ENCODE measurements around the gene TMTC1.

Gene TMTC1

DNA sequence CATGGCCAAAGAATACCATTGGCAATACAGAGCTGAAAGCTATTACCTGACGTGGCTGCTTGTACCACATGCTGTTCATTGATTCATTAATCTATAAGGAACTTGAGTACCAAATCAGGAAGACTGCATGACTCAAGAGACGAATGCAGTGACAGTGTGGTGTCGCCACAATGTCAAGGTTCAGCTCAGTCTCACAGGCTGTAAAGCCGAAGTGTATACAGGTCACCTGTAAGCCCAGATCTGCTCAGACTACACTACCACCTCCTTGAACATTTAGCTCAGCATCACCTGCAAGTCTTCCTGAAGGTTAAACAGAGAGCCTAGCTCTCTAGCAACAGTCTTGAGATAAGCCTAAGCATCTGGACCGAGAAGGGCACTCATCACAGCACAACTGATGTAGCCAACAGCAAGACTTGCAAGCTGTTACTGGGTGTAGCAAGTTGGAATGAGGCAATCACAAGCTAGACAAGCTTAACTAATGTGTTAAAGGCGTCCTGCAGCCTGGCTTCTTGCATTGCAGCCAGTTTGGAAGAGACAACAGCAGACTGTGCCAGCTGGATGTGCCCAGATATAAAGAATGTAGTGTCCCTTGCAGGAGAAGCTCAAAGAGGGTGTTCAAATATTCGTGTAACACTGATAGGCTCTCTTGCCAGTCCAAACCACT, 21.0 kb downstream of the TMTC1 start (continued):
- no peak for TF ChIP-seq ZNF565 (CRISPR knock-in tag; conservative IDR thresholded peaks at IDR 0.05; ENCODE audit: low read depth)
- no peak for TF ChIP-seq BACH2 (CRISPR knock-in tag; IDR thresholded peaks at IDR 0.05; ENCODE audit: borderline replicate concordance)

DNA sequence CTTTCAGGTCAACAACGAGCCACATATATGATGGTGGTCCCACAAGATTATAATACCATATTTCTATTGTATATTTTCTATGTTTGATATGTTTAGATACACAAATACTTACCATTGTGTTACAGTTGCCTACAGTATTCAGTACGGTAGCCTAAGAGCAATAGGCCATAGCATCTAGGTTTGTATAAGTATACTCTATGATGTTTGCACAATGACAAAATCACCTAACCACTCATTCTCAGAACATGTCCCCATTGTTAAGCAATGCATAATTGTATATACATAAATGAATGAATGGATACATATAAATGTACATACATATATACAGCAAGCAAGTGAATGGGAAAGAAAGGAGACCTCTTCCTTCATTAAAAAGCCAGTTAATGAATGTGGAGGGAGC, 23.8 kb downstream of the TMTC1 start:
- no peak for TF ChIP-seq PPARA (CRISPR knock-in tag; IDR thresholded peaks at IDR 0.05; ENCODE audit: borderline replicate concordance)
- no peak for TF ChIP-seq ESRRG (CRISPR knock-in tag; IDR thresholded peaks at IDR 0.05)
- TF ChIP-seq ZNF8 (CRISPR knock-in tag; IDR thresholded peaks at IDR 0.05), result no peak
- no peak for TF ChIP-seq CSDC2 (CRISPR knock-in tag; IDR thresholded peaks at IDR 0.05)
- no peak for TF ChIP-seq OSR1 (CRISPR knock-in tag; IDR thresholded peaks at IDR 0.05)
- no peak for TF ChIP-seq TOX (CRISPR knock-in tag; IDR thresholded peaks at IDR 0.05; ENCODE audit: borderline replicate concordance)
- TF ChIP-seq, protein P1, sequence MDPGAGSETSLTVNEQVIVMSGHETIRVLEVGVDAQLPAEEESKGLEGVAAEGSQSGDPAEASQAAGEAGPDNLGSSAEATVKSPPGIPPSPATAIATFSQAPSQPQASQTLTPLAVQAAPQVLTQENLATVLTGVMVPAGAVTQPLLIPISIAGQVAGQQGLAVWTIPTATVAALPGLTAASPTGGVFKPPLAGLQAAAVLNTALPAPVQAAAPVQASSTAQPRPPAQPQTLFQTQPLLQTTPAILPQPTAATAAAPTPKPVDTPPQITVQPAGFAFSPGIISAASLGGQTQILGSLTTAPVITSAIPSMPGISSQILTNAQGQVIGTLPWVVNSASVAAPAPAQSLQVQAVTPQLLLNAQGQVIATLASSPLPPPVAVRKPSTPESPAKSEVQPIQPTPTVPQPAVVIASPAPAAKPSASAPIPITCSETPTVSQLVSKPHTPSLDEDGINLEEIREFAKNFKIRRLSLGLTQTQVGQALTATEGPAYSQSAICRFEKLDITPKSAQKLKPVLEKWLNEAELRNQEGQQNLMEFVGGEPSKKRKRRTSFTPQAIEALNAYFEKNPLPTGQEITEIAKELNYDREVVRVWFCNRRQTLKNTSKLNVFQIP (CRISPR knock-in tag; IDR thresholded peaks at IDR 0.05; ENCODE audit: borderline replicate concordance, low read depth), result no peak
- ATAC-seq, result no peak

DNA sequence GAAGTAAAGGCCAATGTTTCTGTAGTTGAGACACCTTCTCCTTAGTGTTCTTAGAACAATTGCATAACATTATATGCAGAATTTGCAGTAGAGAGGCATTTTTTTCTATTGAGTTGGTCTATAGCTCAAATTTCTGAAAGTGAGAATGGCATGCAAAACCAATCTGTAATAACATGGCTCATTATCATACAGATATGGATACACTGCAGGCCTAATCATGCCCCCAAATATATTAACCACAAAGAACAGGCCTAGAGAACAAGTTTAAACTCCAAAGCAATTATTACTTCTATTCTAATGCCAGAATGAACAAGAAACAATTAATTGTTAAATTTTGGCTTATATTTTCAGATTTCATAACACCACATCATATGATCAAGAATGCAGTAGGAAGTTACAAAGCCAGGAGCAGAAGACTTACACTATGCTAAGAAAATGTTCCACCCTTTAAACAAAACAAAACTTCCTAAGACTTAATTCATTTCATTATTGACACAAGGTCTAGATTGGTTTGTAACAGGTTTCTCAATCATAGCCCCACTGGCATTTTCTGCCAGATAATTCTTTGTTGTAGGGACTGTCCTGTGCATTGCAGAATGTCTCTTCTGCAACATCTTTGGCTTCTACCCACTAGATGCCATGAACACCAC, 26.9 kb downstream of the TMTC1 start:
- no peak for TF ChIP-seq BACH2 (CRISPR knock-in tag; IDR thresholded peaks at IDR 0.05; ENCODE audit: borderline replicate concordance)
- no peak for TF ChIP-seq OSR1 (CRISPR knock-in tag; IDR thresholded peaks at IDR 0.05)
- TF ChIP-seq, protein P2, sequence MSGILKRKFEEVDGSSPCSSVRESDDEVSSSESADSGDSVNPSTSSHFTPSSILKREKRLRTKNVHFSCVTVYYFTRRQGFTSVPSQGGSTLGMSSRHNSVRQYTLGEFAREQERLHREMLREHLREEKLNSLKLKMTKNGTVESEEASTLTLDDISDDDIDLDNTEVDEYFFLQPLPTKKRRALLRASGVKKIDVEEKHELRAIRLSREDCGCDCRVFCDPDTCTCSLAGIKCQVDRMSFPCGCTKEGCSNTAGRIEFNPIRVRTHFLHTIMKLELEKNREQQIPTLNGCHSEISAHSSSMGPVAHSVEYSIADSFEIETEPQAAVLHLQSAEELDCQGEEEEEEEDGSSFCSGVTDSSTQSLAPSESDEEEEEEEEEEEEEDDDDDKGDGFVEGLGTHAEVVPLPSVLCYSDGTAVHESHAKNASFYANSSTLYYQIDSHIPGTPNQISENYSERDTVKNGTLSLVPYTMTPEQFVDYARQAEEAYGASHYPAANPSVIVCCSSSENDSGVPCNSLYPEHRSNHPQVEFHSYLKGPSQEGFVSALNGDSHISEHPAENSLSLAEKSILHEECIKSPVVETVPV (CRISPR knock-in tag; IDR thresholded peaks at IDR 0.05), result no peak
- no peak for TF ChIP-seq ISL1 (CRISPR knock-in tag; IDR thresholded peaks at IDR 0.05)
- TF ChIP-seq, protein P1 (CRISPR knock-in tag; IDR thresholded peaks at IDR 0.05; ENCODE audit: borderline replicate concordance, low read depth), result no peak
- TF ChIP-seq TOX (CRISPR knock-in tag; IDR thresholded peaks at IDR 0.05; ENCODE audit: borderline replicate concordance), result no peak
- TF ChIP-seq ZNF70 (CRISPR knock-in tag; IDR thresholded peaks at IDR 0.05), result no peak
- no peak for TF ChIP-seq PPARA (CRISPR knock-in tag; IDR thresholded peaks at IDR 0.05; ENCODE audit: borderline replicate concordance)
- TF ChIP-seq, protein P3, sequence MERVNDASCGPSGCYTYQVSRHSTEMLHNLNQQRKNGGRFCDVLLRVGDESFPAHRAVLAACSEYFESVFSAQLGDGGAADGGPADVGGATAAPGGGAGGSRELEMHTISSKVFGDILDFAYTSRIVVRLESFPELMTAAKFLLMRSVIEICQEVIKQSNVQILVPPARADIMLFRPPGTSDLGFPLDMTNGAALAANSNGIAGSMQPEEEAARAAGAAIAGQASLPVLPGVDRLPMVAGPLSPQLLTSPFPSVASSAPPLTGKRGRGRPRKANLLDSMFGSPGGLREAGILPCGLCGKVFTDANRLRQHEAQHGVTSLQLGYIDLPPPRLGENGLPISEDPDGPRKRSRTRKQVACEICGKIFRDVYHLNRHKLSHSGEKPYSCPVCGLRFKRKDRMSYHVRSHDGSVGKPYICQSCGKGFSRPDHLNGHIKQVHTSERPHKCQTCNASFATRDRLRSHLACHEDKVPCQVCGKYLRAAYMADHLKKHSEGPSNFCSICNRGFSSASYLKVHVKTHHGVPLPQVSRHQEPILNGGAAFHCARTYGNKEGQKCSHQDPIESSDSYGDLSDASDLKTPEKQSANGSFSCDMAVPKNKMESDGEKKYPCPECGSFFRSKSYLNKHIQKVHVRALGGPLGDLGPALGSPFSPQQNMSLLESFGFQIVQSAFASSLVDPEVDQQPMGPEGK (CRISPR knock-in tag; IDR thresholded peaks at IDR 0.05; ENCODE audit: borderline replicate concordance), result no peak
- TF ChIP-seq ZFP3 (CRISPR knock-in tag; IDR thresholded peaks at IDR 0.05), result no peak
- TF ChIP-seq, protein P4, sequence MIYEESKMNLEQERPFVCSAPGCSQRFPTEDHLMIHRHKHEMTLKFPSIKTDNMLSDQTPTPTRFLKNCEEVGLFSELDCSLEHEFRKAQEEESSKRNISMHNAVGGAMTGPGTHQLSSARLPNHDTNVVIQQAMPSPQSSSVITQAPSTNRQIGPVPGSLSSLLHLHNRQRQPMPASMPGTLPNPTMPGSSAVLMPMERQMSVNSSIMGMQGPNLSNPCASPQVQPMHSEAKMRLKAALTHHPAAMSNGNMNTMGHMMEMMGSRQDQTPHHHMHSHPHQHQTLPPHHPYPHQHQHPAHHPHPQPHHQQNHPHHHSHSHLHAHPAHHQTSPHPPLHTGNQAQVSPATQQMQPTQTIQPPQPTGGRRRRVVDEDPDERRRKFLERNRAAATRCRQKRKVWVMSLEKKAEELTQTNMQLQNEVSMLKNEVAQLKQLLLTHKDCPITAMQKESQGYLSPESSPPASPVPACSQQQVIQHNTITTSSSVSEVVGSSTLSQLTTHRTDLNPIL (CRISPR knock-in tag; IDR thresholded peaks at IDR 0.05; ENCODE audit: low read depth), result no peak
- TF ChIP-seq TCF4 (CRISPR knock-in tag; IDR thresholded peaks at IDR 0.05; ENCODE audit: borderline replicate concordance), result no peak
- no peak for ATAC-seq

DNA sequence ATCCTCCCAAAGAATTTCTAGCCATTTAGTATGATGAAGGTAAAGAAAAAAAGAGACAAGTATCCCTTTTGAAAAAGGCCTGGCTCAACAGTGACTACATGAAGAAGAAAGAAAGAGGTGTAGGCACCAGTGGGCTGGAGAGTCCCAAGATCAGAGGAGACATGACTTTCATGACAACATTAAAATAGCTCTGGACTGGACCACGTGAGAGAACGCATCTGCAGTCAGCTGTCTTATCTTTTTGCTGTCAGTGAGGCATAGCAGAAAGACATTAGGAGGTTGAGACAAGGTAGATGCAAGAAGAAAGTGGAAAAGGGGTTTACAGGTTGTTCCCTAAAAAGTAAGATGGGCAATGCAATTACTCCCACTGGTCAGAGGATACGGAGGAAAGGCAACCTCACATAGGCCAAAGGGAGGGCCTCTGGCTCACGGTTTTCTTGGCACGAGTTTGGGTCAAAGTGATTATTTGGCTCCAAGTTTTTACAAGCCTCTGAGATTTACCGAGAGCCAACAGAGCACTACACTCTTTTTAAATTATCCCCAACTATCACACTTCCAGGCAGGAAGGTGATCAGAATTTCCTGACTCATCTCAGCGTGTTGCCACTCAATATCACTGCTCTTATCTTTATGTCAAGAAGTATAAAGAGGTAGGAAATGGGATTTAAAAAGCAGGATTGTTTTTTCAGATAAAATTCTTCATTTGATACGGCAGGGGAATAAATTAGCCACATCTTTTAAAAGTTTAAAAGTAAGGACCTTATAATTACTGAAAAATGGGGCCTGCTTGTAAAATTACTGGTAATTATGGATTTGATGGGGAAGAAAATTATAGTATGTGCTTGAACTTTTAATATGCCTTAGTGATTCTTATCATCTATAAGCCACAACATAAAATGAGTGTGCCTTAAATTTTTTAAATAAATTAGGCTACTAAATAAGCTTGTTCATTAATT, 29.2 kb downstream of the TMTC1 start:
- no peak for TF ChIP-seq ZFP3 (CRISPR knock-in tag; IDR thresholded peaks at IDR 0.05)
- no peak for TF ChIP-seq OSR1 (CRISPR knock-in tag; IDR thresholded peaks at IDR 0.05)
- TF ChIP-seq ZNF8 (CRISPR knock-in tag; IDR thresholded peaks at IDR 0.05), result no peak
- no peak for TF ChIP-seq TOX (CRISPR knock-in tag; IDR thresholded peaks at IDR 0.05; ENCODE audit: borderline replicate concordance)
- TF ChIP-seq SNAI2 (CRISPR knock-in tag; IDR thresholded peaks at IDR 0.05), result no peak
- TF ChIP-seq ISL1 (CRISPR knock-in tag; IDR thresholded peaks at IDR 0.05), result no peak
- TF ChIP-seq GLIS3 (CRISPR knock-in tag; IDR thresholded peaks at IDR 0.05), result no peak
- ATAC-seq, result no peak
